GM19239 (cell line): ENCODE data around the gene CD96.

Experiments
- DNase-seq: peaks from one replicate; pipeline ENCODE4 v3.0.0; 2011; ENCODE audit warnings: low spot score; ENCODE audit not compliant: insufficient read length
- FAIRE-seq: peaks from 2 replicates; lab custom pipeline; 2011; peaks lifted over from hg19 to GRCh38; lab: Jason Lieb, UNC

CD96 gene

GRCh38 chr3:111701292-111701906, 159.4 kb downstream of the CD96 start:
- FAIRE-seq (no peak), DNase-seq (no peak)
